Measurements from ENCODE around the gene DOCK4. TPM values are rescaled to one million over a fixed set of nuclear protein-coding genes. Genes with fewer than 3 reads are reported as not detected.

The DOCK4 gene
- polyA plus RNA-seq, 1 donor: 7.5 TPM

GRCh38 chr7:111732923-111733322 is 473.3 kb downstream of the DOCK4 start:
- DNase-seq (ENCODE audit: low read depth): no peak

DNA sequence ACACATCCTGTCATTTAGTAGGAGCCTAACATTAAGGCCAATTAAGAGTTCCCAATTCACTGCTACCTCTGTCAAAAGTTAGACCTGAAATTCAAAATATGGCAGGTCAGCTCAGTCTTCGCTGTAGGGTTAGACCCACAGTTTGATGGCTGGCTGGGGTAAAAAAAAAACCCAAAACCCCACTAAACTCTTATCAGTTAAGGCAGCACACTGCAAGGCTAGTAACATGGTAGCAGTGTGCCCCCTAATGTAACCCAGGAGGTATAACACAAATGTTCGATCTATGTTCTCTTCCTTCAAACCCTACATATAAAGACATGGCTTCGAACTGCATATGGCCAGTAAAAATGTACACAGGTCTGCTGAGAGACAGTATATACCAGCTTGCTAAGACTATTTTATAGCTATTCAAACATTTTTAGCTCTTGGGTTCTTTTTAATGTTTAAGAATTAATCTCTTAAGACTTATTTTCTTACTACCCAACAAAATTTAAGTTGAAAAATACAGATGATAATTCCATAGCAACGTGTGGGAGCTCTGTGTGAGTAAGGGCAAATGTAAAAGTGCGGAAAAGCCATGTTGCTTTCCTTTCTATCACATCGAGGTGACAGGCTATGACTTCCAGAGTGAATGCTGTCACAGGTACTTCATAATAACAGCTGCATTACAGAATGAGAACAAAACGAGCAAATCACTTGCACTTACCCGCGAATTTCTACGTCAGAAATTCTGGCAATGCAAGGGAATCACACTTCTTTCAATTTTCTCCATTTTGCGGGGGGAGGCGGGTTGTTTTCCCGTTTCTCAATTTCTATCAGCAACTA is 475.5 kb downstream of the DOCK4 start:
- DNase-seq (ENCODE audit: low read depth): no peak

GRCh38 chr7:111730057-111730456 is 476.1 kb downstream of the DOCK4 start:
- no peak for DNase-seq (ENCODE audit: low read depth)

DNA sequence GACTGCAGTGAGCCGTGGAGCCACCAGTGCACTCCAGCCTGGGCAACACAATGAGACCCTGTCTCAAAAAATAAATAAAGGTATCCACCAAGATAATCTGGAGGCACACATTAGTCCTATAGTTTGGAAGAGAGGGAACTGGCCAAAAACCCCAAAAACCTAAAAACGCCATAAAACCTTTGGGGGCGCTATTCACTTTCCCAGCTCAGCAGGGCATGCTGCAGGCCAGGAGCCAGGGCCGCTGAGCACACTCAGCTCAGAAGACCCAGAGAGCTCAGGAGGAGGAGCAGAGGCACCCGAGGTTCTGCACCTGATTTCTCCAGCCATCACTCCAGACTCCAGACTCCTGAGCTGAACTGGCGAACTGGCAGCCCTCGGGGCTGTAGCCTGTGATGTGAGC is 476.7 kb downstream of the DOCK4 start:
- no peak for DNase-seq (ENCODE audit: low read depth)

- no peak for DNase-seq (ENCODE audit: low read depth)
Measured at GRCh38 chr7:111728635-111728995, 477.6 kb downstream of the DOCK4 start.

- no peak for DNase-seq (ENCODE audit: low read depth)
Measured at GRCh38 chr7:111727905-111728634, 478.1 kb downstream of the DOCK4 start.

GRCh38 chr7:111718886-111719285 is 487.3 kb downstream of the DOCK4 start:
- DNase-seq (ENCODE audit: low read depth): no peak

GRCh38 chr7:111711426-111712065 is 494.7 kb downstream of the DOCK4 start:
- DNase-seq (ENCODE audit: low read depth): no peak

- DNase-seq (ENCODE audit: low read depth): no peak
Measured at GRCh38 chr7:111710839-111711380, 495.3 kb downstream of the DOCK4 start.

DNA sequence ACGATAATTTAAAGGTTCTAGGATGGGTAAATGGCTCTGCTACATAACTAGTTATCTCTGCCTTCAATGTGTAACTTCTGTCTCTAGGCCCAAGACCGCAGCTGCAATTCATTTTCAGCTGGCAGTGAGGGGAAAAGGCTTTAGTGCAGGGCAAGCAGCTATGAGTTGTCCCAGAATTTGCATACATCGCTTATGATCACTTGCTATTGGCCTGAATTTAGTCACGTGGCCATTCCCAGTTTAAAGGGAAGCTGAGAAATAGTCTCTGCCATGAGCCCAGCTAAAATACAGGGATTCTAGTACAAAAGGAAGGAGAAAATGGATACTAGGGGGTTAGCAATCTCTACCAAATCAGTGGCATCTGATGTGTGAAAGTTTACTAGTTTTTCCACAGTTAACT is 498.1 kb downstream of the DOCK4 start:
- no peak for DNase-seq (ENCODE audit: low read depth)

- DNase-seq (ENCODE audit: low read depth): no peak
Measured at GRCh38 chr7:111705807-111706206, 500.4 kb downstream of the DOCK4 start.

GRCh38 chr7:111697771-111698170 is 508.4 kb downstream of the DOCK4 start:
- no peak for DNase-seq (ENCODE audit: low read depth)

- no peak for DNase-seq (ENCODE audit: low read depth)
Measured at GRCh38 chr7:111694376-111694775, 511.8 kb downstream of the DOCK4 start.

GRCh38 chr7:111690364-111691111 is 515.7 kb downstream of the DOCK4 start:
- DNase-seq (ENCODE audit: low read depth): no peak

- no peak for DNase-seq (ENCODE audit: low read depth)
Measured at GRCh38 chr7:111685349-111685748, 520.9 kb downstream of the DOCK4 start.

- DNase-seq (ENCODE audit: low read depth): no peak
Measured at GRCh38 chr7:111682588-111683340, 523.4 kb downstream of the DOCK4 start.

- no peak for DNase-seq (ENCODE audit: low read depth)
Measured at GRCh38 chr7:111681242-111681641, 525.0 kb downstream of the DOCK4 start.

GRCh38 chr7:111678986-111679385 is 527.2 kb downstream of the DOCK4 start:
- DNase-seq (ENCODE audit: low read depth): no peak

GRCh38 chr7:111678281-111678680 is 527.9 kb downstream of the DOCK4 start:
- DNase-seq (ENCODE audit: low read depth): no peak

GRCh38 chr7:111677848-111678247 is 528.4 kb downstream of the DOCK4 start:
- DNase-seq (ENCODE audit: low read depth): no peak

- no peak for DNase-seq (ENCODE audit: low read depth)
Measured at GRCh38 chr7:111676811-111677210, 529.4 kb downstream of the DOCK4 start.
